MV-4-11 (cell line): Measurements from ENCODE around the gene KRT33B.

Experiments
- DNase-seq: peaks from one replicate; lab custom pipeline; 2025; lab: John Stamatoyannopoulos, UW

The KRT33B gene

GRCh38 chr17:41325126-41325525 lies 44.5 kb downstream of the KRT33B start:
- DNase-seq: no peak

GRCh38 chr17:41324180-41325075 lies 45.2 kb downstream of the KRT33B start:
- DNase-seq: no peak

DNA sequence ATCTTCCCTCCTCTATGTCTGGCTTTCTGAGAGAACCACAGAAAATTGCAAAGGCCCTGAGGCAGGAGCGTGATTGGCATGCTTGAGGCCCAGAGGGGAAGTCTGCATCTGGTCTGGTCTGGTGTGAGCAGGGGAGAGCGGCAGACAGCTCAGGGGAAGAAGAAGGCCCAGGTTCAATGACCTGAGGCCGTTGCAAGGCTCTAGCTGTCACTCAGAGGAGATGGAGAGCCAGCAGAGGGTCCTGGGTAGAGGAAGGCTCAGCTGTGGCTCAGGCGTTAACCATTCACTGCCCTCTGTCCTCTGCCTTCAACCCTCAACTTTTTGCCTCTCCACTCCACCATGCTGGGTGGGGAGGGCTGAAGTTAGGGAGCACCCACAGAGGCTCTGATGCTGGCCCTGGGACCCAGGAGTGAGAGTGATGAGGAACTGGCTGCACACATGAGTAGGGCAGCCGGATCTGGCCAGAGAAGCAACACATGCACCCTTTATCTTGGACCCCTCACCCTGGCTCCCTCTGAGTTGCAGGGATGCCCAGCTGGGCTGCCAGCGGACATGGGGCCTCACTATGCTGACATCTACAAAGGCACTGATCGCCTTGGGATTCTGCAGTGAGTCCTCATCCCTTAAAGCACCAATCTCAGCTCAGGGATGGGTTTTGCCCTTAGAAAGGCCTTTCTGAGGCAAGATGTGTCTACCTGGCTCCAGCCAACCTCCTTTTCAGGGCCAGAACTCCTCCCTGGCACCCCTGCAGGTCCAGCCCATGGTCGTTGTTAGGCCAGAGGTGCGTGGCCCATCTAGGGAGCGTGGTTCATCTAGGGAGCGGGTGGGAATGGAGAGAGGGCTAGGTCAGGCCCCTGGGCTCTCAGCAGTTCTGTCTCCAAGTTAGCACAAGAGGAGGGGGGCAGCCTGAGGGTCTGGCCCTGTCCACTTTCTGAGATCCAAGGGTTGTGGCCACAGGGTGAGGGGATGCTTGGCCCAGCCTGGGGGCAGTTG lies 46.4 kb downstream of the KRT33B start:
- DNase-seq: no peak

DNA sequence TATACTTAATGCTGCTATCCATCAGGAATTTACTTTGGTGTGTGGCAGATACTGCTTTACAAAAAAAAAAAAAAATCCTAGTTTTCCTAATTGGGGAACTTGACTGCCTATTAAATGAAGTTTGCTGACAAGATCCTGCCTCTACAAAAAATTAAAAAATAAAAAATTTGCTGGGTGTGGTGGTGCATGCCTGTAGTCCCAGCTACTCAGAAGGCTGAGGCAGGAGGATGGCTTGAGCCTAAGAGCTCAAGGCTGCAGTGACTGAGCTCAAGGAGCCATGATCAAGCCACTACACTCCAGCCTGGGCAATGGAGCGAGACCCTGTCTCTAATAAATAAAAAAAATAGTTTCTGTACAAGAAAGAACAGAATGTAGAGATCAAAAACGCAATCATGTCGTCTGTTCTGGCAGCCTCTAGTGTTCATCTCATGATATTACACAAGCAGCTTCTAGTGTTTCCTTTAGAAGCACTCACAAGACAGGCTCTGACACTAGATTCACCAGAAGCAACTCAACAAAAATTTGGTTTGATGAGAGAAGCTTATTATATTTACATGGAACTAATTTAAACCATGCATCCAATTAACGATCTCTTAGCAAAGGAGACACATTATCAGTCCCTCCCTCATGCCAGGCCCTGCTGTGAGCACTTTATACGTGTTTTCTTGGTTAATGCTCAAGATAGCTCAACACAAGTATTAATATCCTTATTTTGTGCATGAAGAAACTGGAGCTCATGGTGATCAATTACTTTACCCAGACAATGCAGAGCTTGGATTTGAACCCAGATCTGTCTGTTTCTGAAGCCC lies 47.3 kb downstream of the KRT33B start:
- peak; percentile 35 for DNase-seq

GRCh38 chr17:41318231-41318630 lies 51.4 kb downstream of the KRT33B start:
- no peak for DNase-seq

DNA sequence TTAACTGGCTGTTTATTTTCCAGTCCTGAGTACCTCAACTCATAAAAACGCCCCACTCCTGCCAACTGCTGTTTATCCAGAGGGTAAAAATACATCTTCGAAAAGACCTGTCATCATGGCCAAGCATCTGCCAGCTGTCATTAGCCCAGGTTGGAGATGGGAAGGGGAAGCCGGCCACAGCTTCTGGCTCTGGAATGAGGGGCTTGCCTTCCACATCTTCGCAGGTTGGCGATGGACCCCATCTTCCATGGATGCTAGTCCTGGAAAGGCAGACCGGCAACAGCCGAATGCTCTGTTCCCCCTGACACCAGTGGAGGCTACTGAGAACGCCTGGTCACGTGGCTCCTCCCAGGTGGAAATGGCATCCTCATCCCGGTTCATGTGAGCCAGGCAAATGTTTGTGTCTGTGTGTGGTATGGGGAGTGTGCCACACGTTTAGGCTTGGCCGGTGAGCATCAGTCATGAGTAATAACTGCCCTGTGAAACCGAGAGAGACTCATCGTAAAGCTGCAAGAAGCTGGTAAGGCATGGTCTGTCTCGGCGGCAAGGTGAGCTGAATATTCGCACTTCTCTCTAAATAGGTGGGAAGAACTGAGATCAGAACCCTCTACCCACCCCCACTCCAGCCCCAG lies 53.7 kb downstream of the KRT33B start:
- DNase-seq: no peak

DNA sequence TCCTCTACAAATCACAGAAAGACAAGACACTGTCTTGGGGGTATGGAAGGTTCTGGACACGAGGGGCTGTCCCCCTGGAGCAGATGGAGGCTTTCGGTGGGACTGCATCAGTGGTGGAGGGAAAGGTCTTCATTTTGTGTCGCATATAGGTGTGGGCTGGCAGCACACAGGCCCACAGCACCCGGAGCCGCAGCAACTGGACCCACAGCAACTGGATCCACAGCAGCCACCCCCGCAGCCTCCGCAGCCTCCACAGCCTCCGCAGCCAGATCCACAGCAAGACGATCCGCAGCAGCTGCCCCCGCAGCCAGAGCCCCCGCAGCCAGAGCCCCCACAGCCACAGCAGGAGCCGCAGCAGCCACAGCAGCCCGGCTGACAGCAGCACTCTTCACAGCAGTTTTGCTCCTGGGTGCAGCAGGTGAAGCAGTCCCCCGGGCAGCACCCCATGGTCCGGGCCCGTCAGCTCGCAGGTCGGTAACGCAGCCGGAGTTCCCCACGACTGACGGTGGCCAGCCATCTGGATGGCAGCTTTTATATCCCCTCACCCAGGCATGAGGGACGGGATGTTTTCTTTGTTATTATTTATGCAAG lies 54.3 kb downstream of the KRT33B start, which contains the start of gene KRTAP17-1:
TSS of gene KRTAP17-1 (minus strand) at position 507 of the 591 bp plus-strand sequence. CDS start at position 447, 60 bp downstream.
- DNase-seq: no peak
